Measurements from ENCODE around the gene CDC45.
A peak's percentile ranks its signal among the peaks of the same experiment; 100 is the strongest.

Gene CDC45

DNA sequence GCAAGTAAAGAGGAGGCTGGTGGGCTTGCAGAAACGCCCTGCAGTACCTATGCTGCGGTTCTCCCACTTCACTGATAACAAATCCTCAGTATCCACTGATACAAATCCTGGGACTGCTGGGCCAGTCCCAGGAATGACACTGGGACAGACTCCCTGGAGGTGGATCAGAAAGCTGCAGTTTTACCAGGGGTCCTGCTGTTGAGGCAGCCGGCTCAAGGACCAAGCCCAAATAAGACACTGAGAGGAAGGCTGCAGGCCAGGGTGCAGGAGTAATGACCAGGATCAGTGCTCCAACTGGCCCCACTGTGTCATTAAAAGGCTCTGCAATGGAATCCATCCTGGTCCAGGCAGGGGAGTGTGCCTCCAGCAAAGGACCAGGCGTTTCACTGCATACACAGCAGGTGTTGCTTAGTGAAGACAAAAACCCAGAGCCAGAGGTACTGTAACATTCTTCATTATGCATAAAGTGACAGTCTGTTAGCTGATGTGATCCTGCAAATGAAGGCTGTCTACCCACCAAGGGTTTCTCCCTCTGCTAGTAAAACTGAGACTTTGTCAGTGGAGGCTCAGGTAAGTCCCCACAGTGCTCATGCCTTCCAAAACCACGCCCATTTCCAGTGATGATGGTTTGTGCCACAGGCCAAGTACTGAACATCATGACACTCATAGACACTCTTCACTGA lies 30.8 kb upstream of the CDC45 start:
- no peak overlapping the region for H3K9ac ChIP-seq (ENCODE audit: low read length in 5 of 5)
- peak overlapping the region; percentile 57 for H3K27ac ChIP-seq (ENCODE audit: low read depth, low read length)
- no peaks in the 10 kb centered on the region for H3K27me3 ChIP-seq (ENCODE audit: control insufficient read depth in 5 of 5, insufficient read depth in 4 of 5, low read length in 5 of 5)
- H3K9me3 ChIP-seq (ENCODE audit: control insufficient read depth in 5 of 5, low read length in 5 of 5) = no peaks in the 10 kb centered on the region
- H3K4me1 ChIP-seq (ENCODE audit: control insufficient read depth in 5 of 5, insufficient read depth in 5 of 5, low read length in 5 of 5) = peaks cover 3 to 27% (median 25%) of the 10 kb centered on the region in 5 donors
- H3K4me3 ChIP-seq (ENCODE audit: low read depth in 1 of 5, low read length in 5 of 5) = no peak overlapping the region
- H3K36me3 ChIP-seq (ENCODE audit: control insufficient read depth in 5 of 5, insufficient read depth in 5 of 5, low read length in 5 of 5) = peaks cover 10 to 43% (median 33%) of the 10 kb centered on the region in 5 donors

DNA sequence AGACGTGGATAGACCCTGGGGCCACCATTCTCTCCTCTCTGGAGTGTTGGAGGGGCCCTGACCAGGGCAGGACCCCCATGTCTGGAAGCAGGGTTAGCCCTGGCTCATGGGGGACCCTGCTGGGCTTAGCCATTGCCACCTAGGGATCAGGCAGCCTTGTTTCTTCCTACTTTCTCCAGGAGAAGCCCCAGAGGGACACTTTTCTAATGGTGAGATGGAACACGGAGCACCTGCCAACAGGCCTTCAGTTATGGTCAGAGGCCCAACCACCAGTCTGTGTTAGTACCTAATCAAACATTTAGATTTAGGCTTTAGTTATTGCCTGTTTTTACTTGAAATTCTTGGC lies 30.3 kb upstream of the CDC45 start:
- Histone ChIP-seq H3K27ac (ENCODE audit: low read depth, low read length) (peak overlapping the region; percentile 57), H3K4me1 (ENCODE audit: control insufficient read depth in 5 of 5, insufficient read depth in 5 of 5, low read length in 5 of 5) (peaks cover 3 to 27% (median 25%) of the 10 kb centered on the region in 5 donors), H3K9me3 (ENCODE audit: control insufficient read depth in 5 of 5, low read length in 5 of 5) (no peaks in the 10 kb centered on the region), H3K9ac (ENCODE audit: low read length in 5 of 5) (peak overlapping the region in 1 of 5 donors; percentile 44), H3K27me3 (ENCODE audit: control insufficient read depth in 5 of 5, insufficient read depth in 4 of 5, low read length in 5 of 5) (no peaks in the 10 kb centered on the region), H3K36me3 (ENCODE audit: control insufficient read depth in 5 of 5, insufficient read depth in 5 of 5, low read length in 5 of 5) (peaks cover 10 to 43% (median 33%) of the 10 kb centered on the region in 5 donors), H3K4me3 (ENCODE audit: low read depth in 1 of 5, low read length in 5 of 5) (no peak overlapping the region)

DNA sequence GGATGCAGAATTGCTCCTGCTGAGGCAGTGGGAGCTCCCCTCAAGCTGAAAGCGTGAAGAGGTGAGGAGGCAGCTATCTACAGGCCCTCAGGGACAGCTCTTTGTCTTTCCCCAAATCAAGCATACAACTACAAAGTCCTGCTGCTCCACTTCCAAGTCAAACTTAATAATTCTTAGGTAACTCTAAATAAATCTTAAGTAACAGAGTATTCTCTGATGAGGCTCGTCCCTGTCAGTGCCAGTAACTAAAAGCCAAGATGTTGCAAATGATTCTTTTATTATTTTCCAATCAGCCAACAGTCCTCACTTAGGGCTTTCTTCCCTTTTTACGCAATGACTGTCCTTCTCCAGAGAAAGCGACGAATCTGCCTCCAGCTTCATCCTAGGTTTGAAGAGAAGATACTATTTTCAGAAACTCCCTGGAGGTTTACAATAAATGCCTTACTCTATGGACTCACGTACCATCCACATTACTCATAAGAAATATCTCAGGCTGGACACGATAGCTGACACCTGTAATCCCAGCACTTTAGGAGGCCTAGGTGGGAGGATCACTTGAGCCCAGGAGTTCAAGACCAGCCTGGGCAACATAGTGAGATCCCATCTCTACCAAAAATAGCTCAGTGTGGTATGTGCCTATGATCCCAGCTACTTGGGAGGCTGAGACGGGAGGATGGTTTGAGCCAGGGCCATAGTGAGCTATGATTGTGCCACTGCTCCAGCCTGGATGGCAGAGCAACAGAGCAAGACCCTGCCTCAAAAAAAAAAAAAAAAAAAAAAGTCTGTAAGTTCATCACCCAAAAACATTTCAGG lies 29.2 kb upstream of the CDC45 start:
- Histone ChIP-seq H3K27me3 (ENCODE audit: control insufficient read depth in 5 of 5, insufficient read depth in 4 of 5, low read length in 5 of 5) (no peaks in the 10 kb centered on the region), H3K9ac (ENCODE audit: low read length in 5 of 5) (peak overlapping the region in 2 of 5 donors; percentile 35 to 44), H3K4me1 (ENCODE audit: control insufficient read depth in 5 of 5, insufficient read depth in 5 of 5, low read length in 5 of 5) (peaks cover 3 to 27% (median 23%) of the 10 kb centered on the region in 5 donors), H3K36me3 (ENCODE audit: control insufficient read depth in 5 of 5, insufficient read depth in 5 of 5, low read length in 5 of 5) (peaks cover 10 to 55% (median 42%) of the 10 kb centered on the region in 5 donors), H3K4me3 (ENCODE audit: low read depth in 1 of 5, low read length in 5 of 5) (no peak overlapping the region), H3K9me3 (ENCODE audit: control insufficient read depth in 5 of 5, low read length in 5 of 5) (no peaks in the 10 kb centered on the region), H3K27ac (ENCODE audit: low read depth, low read length) (peak overlapping the region; percentile 57)

GRCh38 chr22:19451570-19451969 lies 28.1 kb upstream of the CDC45 start:
- H3K27ac ChIP-seq (ENCODE audit: low read depth, low read length) = no peak overlapping the region
- no peaks in the 10 kb centered on the region for H3K9me3 ChIP-seq (ENCODE audit: control insufficient read depth in 5 of 5, low read length in 5 of 5)
- peaks cover 1 to 22% (median 16%) of the 10 kb centered on the region in 5 donors for H3K4me1 ChIP-seq (ENCODE audit: control insufficient read depth in 5 of 5, insufficient read depth in 5 of 5, low read length in 5 of 5)
- peaks cover 10 to 65% (median 52%) of the 10 kb centered on the region in 5 donors for H3K36me3 ChIP-seq (ENCODE audit: control insufficient read depth in 5 of 5, insufficient read depth in 5 of 5, low read length in 5 of 5)
- no peak overlapping the region for H3K4me3 ChIP-seq (ENCODE audit: low read depth in 1 of 5, low read length in 5 of 5)
- no peak overlapping the region for H3K9ac ChIP-seq (ENCODE audit: low read length in 5 of 5)
- H3K27me3 ChIP-seq (ENCODE audit: control insufficient read depth in 5 of 5, insufficient read depth in 4 of 5, low read length in 5 of 5) = no peaks in the 10 kb centered on the region

DNA sequence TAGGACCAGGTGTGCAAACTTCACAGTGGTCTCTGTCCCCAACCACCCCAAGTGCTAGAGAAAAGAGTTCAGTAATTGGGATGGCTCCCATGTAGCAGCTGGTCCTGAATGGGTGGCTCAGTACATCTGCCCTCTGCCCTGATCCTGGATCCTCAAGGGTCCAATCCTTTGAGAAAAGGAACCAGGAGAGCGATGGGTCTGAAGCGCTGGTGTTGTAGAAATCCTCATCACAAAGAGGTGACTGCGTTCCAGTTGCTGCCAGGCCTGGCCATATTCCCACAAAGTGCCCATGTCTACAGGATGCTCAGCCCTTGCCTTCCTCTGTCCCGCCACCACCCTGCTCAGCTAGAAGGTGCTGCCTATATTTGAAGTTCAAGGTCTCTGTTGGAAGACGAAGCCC lies 26.0 kb upstream of the CDC45 start:
- Histone ChIP-seq H3K27ac (ENCODE audit: low read depth, low read length) (no peak overlapping the region), H3K9ac (ENCODE audit: low read length in 5 of 5) (no peak overlapping the region), H3K9me3 (ENCODE audit: control insufficient read depth in 5 of 5, low read length in 5 of 5) (no peaks in the 10 kb centered on the region), H3K4me3 (ENCODE audit: low read depth in 1 of 5, low read length in 5 of 5) (no peak overlapping the region), H3K27me3 (ENCODE audit: control insufficient read depth in 5 of 5, insufficient read depth in 4 of 5, low read length in 5 of 5) (no peaks in the 10 kb centered on the region), H3K36me3 (ENCODE audit: control insufficient read depth in 5 of 5, insufficient read depth in 5 of 5, low read length in 5 of 5) (peaks cover 11 to 81% (median 69%) of the 10 kb centered on the region in 5 donors), H3K4me1 (ENCODE audit: control insufficient read depth in 5 of 5, insufficient read depth in 5 of 5, low read length in 5 of 5) (peaks cover 0 to 8% (median under 1%) of the 10 kb centered on the region in 5 donors)

DNA sequence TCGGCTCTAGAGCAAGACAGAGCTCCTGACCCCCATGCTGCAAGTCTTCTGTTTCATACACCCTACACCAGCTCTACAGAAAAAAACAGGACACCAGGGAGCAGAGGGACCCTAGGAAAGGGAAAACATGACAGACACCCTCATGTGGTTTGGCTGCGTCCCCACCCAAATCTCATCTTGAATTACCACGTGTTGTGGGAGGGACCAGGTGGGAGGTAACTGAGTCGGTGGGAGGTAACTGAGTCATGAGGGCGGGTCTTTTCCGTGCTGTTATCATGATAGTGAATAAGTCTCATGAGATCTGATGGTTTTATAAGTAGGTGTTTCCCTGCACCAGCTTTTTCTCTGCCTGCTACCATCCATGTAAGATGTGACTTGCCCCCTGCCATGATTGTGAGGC lies 25.6 kb upstream of the CDC45 start:
- H3K9ac ChIP-seq (ENCODE audit: low read length in 5 of 5) = no peak overlapping the region
- no peaks in the 10 kb centered on the region for H3K9me3 ChIP-seq (ENCODE audit: control insufficient read depth in 5 of 5, low read length in 5 of 5)
- no peak overlapping the region for H3K4me3 ChIP-seq (ENCODE audit: low read depth in 1 of 5, low read length in 5 of 5)
- H3K36me3 ChIP-seq (ENCODE audit: control insufficient read depth in 5 of 5, insufficient read depth in 5 of 5, low read length in 5 of 5) = peaks cover 14 to 84% (median 72%) of the 10 kb centered on the region in 5 donors
- no peak overlapping the region for H3K27ac ChIP-seq (ENCODE audit: low read depth, low read length)
- peaks cover 0 to 8% (median 0%) of the 10 kb centered on the region in 5 donors for H3K4me1 ChIP-seq (ENCODE audit: control insufficient read depth in 5 of 5, insufficient read depth in 5 of 5, low read length in 5 of 5)
- no peaks in the 10 kb centered on the region for H3K27me3 ChIP-seq (ENCODE audit: control insufficient read depth in 5 of 5, insufficient read depth in 4 of 5, low read length in 5 of 5)

DNA sequence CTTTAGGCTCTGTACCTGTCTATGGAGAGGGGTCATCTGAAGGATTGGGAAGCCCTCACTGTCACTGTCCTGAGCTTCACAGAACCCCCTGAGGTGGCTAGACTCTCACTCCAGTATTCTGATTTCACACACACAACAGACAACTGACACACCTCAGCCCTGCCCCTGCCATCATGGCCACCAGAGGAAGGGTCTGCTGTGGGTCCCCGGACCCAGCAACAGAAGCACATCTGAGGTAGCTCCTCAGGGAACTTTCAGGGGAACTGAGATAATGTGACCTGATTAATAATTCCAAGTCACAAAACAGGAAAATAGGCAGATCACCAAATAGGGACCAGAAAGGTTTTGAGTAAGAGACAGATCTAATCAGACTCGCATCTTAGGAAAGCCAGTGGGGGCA lies 24.7 kb upstream of the CDC45 start:
- Histone ChIP-seq H3K4me1 (ENCODE audit: control insufficient read depth in 5 of 5, insufficient read depth in 5 of 5, low read length in 5 of 5) (peaks cover 0 to 8% (median 0%) of the 10 kb centered on the region in 5 donors), H3K9ac (ENCODE audit: low read length in 5 of 5) (no peak overlapping the region), H3K4me3 (ENCODE audit: low read depth in 1 of 5, low read length in 5 of 5) (no peak overlapping the region), H3K27ac (ENCODE audit: low read depth, low read length) (no peak overlapping the region), H3K27me3 (ENCODE audit: control insufficient read depth in 5 of 5, insufficient read depth in 4 of 5, low read length in 5 of 5) (no peaks in the 10 kb centered on the region), H3K9me3 (ENCODE audit: control insufficient read depth in 5 of 5, low read length in 5 of 5) (no peaks in the 10 kb centered on the region), H3K36me3 (ENCODE audit: control insufficient read depth in 5 of 5, insufficient read depth in 5 of 5, low read length in 5 of 5) (peaks cover 14 to 86% (median 73%) of the 10 kb centered on the region in 5 donors)

GRCh38 chr22:19455585-19456370 lies 23.9 kb upstream of the CDC45 start:
- Histone ChIP-seq H3K36me3 (ENCODE audit: control insufficient read depth in 5 of 5, insufficient read depth in 5 of 5, low read length in 5 of 5) (peaks cover 14 to 84% (median 73%) of the 10 kb centered on the region in 5 donors), H3K27ac (ENCODE audit: low read depth, low read length) (no peak overlapping the region), H3K9ac (ENCODE audit: low read length in 5 of 5) (no peak overlapping the region), H3K4me3 (ENCODE audit: low read depth in 1 of 5, low read length in 5 of 5) (no peak overlapping the region), H3K4me1 (ENCODE audit: control insufficient read depth in 5 of 5, insufficient read depth in 5 of 5, low read length in 5 of 5) (peaks cover 0 to under 1% (median 0%) of the 10 kb centered on the region in 5 donors), H3K27me3 (ENCODE audit: control insufficient read depth in 5 of 5, insufficient read depth in 4 of 5, low read length in 5 of 5) (no peaks in the 10 kb centered on the region), H3K9me3 (ENCODE audit: control insufficient read depth in 5 of 5, low read length in 5 of 5) (no peaks in the 10 kb centered on the region)

GRCh38 chr22:19456541-19456940 lies 23.2 kb upstream of the CDC45 start:
- Histone ChIP-seq H3K4me1 (ENCODE audit: control insufficient read depth in 5 of 5, insufficient read depth in 5 of 5, low read length in 5 of 5) (no peaks in the 10 kb centered on the region), H3K36me3 (ENCODE audit: control insufficient read depth in 5 of 5, insufficient read depth in 5 of 5, low read length in 5 of 5) (peaks cover 9 to 84% (median 71%) of the 10 kb centered on the region in 5 donors), H3K27ac (ENCODE audit: low read depth, low read length) (no peak overlapping the region), H3K9ac (ENCODE audit: low read length in 5 of 5) (no peak overlapping the region), H3K4me3 (ENCODE audit: low read depth in 1 of 5, low read length in 5 of 5) (no peak overlapping the region), H3K27me3 (ENCODE audit: control insufficient read depth in 5 of 5, insufficient read depth in 4 of 5, low read length in 5 of 5) (no peaks in the 10 kb centered on the region), H3K9me3 (ENCODE audit: control insufficient read depth in 5 of 5, low read length in 5 of 5) (no peaks in the 10 kb centered on the region)
